ENCODE results near the gene MAGI1.

MAGI1 gene

GRCh38 chr3:65338571-65338970 lies 700.1 kb downstream of the MAGI1 start:
- TF ChIP-seq, protein P1, sequence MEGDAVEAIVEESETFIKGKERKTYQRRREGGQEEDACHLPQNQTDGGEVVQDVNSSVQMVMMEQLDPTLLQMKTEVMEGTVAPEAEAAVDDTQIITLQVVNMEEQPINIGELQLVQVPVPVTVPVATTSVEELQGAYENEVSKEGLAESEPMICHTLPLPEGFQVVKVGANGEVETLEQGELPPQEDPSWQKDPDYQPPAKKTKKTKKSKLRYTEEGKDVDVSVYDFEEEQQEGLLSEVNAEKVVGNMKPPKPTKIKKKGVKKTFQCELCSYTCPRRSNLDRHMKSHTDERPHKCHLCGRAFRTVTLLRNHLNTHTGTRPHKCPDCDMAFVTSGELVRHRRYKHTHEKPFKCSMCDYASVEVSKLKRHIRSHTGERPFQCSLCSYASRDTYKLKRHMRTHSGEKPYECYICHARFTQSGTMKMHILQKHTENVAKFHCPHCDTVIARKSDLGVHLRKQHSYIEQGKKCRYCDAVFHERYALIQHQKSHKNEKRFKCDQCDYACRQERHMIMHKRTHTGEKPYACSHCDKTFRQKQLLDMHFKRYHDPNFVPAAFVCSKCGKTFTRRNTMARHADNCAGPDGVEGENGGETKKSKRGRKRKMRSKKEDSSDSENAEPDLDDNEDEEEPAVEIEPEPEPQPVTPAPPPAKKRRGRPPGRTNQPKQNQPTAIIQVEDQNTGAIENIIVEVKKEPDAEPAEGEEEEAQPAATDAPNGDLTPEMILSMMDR (conservative IDR thresholded peaks at IDR 0.05; ENCODE audit: low read depth, low read length), result no peak
- Histone ChIP-seq H3K4me3 (IDR thresholded peaks at IDR 0.05; ENCODE audit: insufficient read depth, low read depth, low read length) (no peak overlapping the region), H4K20me1 (ENCODE audit: insufficient read depth) (no peaks in the 10 kb centered on the region), H3K36me3 (ENCODE audit: insufficient read depth) (no peaks in the 10 kb centered on the region), H3K4me1 (ENCODE audit: low read depth, poor library complexity, severe bottlenecking) (no peaks in the 10 kb centered on the region), H3K27ac (no peak overlapping the region), H2AFZ (ENCODE audit: low read depth) (no peak overlapping the region), H3K27me3 (ENCODE audit: insufficient read depth, low read depth) (no peaks in the 10 kb centered on the region), H3K9ac (no peak overlapping the region), H3K4me2 (no peak overlapping the region), H3K79me2 (ENCODE audit: insufficient read depth, low read depth) (no peaks in the 10 kb centered on the region)

DNA sequence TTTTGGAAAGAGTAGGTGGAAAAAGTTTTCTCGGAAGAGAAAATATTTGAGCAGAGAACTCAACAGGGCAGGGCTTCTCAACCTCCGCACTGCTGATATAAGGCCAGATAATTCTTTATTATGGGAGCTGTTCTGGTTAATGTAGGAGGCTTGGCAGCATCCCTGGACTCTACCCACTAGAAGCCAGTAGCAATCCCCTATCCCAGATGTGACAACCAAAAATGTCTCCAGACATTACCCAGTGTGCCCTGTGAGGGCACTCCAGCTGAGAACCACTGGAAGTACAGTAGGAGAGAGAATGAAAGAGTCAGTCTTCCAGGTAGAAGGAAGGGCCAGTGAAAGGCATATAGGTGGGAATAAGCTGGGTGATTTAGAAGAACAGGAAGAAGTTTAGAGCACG lies 703.1 kb downstream of the MAGI1 start:
- Histone ChIP-seq H3K36me3 (ENCODE audit: insufficient read depth) (no peaks in the 10 kb centered on the region), H3K9ac (no peak overlapping the region), H4K20me1 (ENCODE audit: insufficient read depth) (no peaks in the 10 kb centered on the region), H3K27ac (no peak overlapping the region), H3K4me2 (no peak overlapping the region), H2AFZ (ENCODE audit: low read depth) (no peak overlapping the region), H3K27me3 (ENCODE audit: insufficient read depth, low read depth) (no peaks in the 10 kb centered on the region), H3K4me1 (ENCODE audit: low read depth, poor library complexity, severe bottlenecking) (no peaks in the 10 kb centered on the region), H3K79me2 (ENCODE audit: insufficient read depth, low read depth) (no peaks in the 10 kb centered on the region), H3K4me3 (IDR thresholded peaks at IDR 0.05; ENCODE audit: insufficient read depth, low read depth, low read length) (no peak overlapping the region)
- TF ChIP-seq, protein P1 (conservative IDR thresholded peaks at IDR 0.05; ENCODE audit: low read depth, low read length), result no peak

- TF ChIP-seq, protein P1 (conservative IDR thresholded peaks at IDR 0.05; ENCODE audit: low read depth, low read length), result no peak
- no peaks in the 10 kb centered on the region for H3K36me3 ChIP-seq (ENCODE audit: insufficient read depth)
- no peaks in the 10 kb centered on the region for H3K4me1 ChIP-seq (ENCODE audit: low read depth, poor library complexity, severe bottlenecking)
- H4K20me1 ChIP-seq (ENCODE audit: insufficient read depth), result no peaks in the 10 kb centered on the region
- H3K27me3 ChIP-seq (ENCODE audit: insufficient read depth, low read depth), result no peaks in the 10 kb centered on the region
- no peaks in the 10 kb centered on the region for H3K79me2 ChIP-seq (ENCODE audit: insufficient read depth, low read depth)
- no peak overlapping the region for H3K4me3 ChIP-seq (IDR thresholded peaks at IDR 0.05; ENCODE audit: insufficient read depth, low read depth, low read length)
- no peak overlapping the region for H3K4me2 ChIP-seq
- no peak overlapping the region for H2AFZ ChIP-seq (ENCODE audit: low read depth)
- H3K9ac ChIP-seq, result no peak overlapping the region
- H3K27ac ChIP-seq, result no peak overlapping the region
Observed at GRCh38 chr3:65334045-65334665, 704.6 kb downstream of the MAGI1 start.

- H4K20me1 ChIP-seq (ENCODE audit: insufficient read depth), result no peaks in the 10 kb centered on the region
- H3K27ac ChIP-seq, result no peak overlapping the region
- no peak overlapping the region for H3K4me2 ChIP-seq
- no peaks in the 10 kb centered on the region for H3K4me1 ChIP-seq (ENCODE audit: low read depth, poor library complexity, severe bottlenecking)
- H3K36me3 ChIP-seq (ENCODE audit: insufficient read depth), result no peaks in the 10 kb centered on the region
- no peak overlapping the region for H3K9ac ChIP-seq
- no peaks in the 10 kb centered on the region for H3K79me2 ChIP-seq (ENCODE audit: insufficient read depth, low read depth)
- H3K4me3 ChIP-seq (IDR thresholded peaks at IDR 0.05; ENCODE audit: insufficient read depth, low read depth, low read length), result no peak overlapping the region
- H3K27me3 ChIP-seq (ENCODE audit: insufficient read depth, low read depth), result no peaks in the 10 kb centered on the region
- TF ChIP-seq, protein P1 (conservative IDR thresholded peaks at IDR 0.05; ENCODE audit: low read depth, low read length), result no peak
- H2AFZ ChIP-seq (ENCODE audit: low read depth), result no peak overlapping the region
Observed at GRCh38 chr3:65331730-65332129, 707.0 kb downstream of the MAGI1 start.
